Adrenal gland (tissue), 5 donors: ENCODE results near the gene AOX1.

Experiments used
- CTCF ChIP-seq, 6 experiments: fragments of 450-650 bp in 4 of 6; fragments of 200-600 bp in 2 of 6; sonication (generic) in 1 of 6; IDR thresholded peaks; 1 replicate in 5 of 6; 2 replicates in 1 of 6; pipeline versions ENCODE4 v1.5.1 to v1.8.0; 2016 to 2021; ENCODE audit warnings: antibody characterized with exemption in 6 of 6, mild to moderate bottlenecking in 2 of 6, moderate library complexity in 1 of 6
- POLR2A ChIP-seq, 2 donors: fragments of 450-650 bp; IDR thresholded peaks; one replicate each; pipeline ENCODE4 v1.6.1; 2017; ENCODE audit warnings: antibody characterized with exemption in 2 of 2, mild to moderate bottlenecking in 2 of 2, moderate library complexity in 1 of 2
- donor health status: DM: no; HTN: no; CAD: no.

- TF ChIP-seq CTCF (IDR thresholded peaks at IDR 0.05), result no peak
- peak in 1 of 2 donors; percentile 62 for TF ChIP-seq POLR2A (IDR thresholded peaks at IDR 0.05)
Observed at GRCh38 chr2:200587007-200587616, 1.3 kb downstream of the AOX1 start.
